ENCODE data around the gene SP6.

GRCh38 chr17:47808830-47809480 is 42.0 kb downstream of the SP6 start:
- TF ChIP-seq CTCF (IDR thresholded peaks at IDR 0.05; ENCODE audit: insufficient read depth, low read length, poor library complexity, severe bottlenecking) (no peak), EZH2phosphoT487 (conservative IDR thresholded peaks at IDR 0.05; ENCODE audit: low read length) (no peak)
